HT-29 (cell line): ENCODE results near the gene KAT8. TPM values are rescaled to one million over a fixed set of nuclear protein-coding genes. Genes with fewer than 3 reads are reported as not detected.

Experiments used
- DNase-seq: peaks from one replicate; pipeline ENCODE4 v3.0.0-alpha.2; 2015; ENCODE audit warnings: low spot score
- total RNA-seq: library from RNA; depleted of rRNA; stranded (reverse); fragments of >200 nt; shearing (Covaris generic); gene quantifications from 2 replicates; pipeline ENCODE4 v1.2.3, GENCODE V29; 2014

KAT8 gene
- total RNA-seq, 1 experiment from 2014 or later: 50.1 TPM

DNA sequence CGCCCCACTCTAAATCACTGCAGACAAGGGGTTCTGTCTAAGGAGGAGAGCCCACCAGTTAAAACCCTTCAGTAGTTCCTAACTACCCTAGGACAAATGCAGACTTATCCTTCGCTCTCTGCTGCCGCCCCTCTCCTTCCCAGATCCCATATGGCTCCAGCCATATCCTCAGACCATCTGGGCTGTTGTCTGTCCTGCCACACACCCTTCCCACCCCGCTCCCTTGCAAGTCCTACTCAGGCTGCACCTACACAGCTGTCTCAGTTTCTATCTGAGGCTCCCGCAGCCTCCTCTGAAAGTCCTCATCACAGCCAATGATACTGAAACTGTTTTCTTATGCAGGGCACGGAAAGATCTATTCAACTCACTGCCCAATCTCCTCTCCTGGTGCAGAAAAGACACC is 10.0 kb upstream of the KAT8 start:
- no peak for DNase-seq

DNA sequence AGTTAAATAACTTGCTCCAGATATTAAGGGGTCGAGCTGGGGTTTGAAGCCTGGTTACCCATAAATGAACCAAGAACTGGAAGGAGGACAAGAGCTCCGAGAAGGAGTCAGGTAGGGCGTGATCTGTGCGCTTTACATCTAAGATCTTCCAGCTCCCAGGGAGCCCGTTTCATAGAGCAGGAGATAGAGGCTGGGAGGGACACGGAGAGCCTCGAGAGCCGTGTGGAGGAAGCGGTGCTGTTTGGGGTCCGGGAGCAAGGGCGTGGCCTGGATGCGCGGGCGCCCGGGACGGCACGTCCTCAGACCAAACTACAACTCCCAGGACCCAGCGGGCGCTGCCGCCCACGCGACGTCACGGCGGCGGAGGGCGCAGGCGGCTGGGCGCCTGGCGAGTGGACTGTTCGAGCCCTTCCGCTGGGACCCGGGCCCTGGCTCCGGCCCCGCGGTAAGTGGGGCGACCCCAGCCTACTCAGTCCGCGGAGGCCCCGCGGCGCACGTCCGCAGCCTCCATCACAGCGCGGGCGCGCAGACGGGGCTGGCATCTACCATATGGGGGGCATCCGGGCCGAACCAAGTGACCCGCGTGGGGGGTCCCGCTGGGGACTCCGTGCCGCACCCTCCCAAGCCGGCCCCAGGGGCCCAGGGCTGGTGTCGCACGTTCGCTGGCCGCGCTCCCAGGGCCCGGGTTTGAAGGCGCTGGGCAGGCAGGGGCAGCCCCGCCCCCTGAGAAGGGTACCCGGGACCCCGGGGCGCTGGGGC is 9.2 kb upstream of the KAT8 start, which contains the start of gene BCKDK:
BCKDK (plus strand) TSS at position 352 of the 759 bp plus-strand sequence. CDS start 838 bp downstream, outside the sequence.
- peak; percentile 47 for DNase-seq

DNA sequence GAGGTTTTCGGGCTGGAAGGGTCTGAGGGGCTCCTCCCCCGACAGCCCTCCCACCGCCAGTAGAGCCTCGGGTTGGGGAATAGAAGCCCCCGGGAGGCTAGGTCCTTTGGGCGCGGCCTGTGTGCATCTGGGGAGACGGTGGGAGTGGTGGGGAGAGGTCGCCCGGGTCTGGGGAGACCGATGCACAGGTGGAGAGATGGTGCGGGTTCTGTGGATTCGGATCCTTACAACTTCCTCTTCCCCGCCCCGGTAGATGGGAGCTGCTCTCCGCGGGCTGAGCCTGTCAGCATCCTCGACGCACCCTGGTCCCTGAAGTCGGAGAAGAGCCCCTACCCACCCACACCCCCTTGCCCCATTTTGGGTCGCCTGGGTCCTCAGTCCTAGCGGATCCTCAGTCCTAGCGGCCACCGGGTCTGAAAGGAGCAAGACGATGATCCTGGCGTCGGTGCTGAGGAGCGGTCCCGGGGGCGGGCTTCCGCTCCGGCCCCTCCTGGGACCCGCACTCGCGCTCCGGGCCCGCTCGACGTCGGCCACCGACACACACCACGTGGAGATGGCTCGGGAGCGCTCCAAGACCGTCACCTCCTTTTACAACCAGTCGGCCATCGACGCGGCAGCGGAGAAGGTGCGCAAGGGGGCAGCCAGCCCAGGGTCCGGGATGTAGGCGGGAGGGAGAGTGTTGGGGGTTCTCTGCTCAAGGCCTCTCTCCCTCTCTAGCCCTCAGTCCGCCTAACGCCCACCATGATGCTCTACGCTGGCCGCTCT is 8.5 kb upstream of the KAT8 start:
- no peak for DNase-seq

DNA sequence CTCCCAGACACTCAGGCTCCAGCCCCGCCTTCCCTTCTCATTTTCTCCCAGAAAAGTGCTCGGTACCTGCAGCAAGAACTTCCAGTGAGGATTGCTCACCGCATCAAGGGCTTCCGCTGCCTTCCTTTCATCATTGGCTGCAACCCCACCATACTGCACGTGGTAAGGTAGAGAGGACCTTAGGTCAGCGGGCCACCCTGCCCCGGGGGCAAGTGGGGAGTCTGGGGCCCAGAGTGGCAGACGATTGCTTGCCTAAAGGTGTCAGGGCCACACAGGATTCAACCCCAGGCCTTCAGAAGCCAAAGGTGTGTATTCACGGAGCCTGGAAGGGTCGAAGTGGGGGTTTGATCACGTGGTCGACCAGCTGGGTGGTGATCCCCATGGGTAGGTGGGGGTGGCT is 7.8 kb upstream of the KAT8 start:
- DNase-seq: no peak

DNA sequence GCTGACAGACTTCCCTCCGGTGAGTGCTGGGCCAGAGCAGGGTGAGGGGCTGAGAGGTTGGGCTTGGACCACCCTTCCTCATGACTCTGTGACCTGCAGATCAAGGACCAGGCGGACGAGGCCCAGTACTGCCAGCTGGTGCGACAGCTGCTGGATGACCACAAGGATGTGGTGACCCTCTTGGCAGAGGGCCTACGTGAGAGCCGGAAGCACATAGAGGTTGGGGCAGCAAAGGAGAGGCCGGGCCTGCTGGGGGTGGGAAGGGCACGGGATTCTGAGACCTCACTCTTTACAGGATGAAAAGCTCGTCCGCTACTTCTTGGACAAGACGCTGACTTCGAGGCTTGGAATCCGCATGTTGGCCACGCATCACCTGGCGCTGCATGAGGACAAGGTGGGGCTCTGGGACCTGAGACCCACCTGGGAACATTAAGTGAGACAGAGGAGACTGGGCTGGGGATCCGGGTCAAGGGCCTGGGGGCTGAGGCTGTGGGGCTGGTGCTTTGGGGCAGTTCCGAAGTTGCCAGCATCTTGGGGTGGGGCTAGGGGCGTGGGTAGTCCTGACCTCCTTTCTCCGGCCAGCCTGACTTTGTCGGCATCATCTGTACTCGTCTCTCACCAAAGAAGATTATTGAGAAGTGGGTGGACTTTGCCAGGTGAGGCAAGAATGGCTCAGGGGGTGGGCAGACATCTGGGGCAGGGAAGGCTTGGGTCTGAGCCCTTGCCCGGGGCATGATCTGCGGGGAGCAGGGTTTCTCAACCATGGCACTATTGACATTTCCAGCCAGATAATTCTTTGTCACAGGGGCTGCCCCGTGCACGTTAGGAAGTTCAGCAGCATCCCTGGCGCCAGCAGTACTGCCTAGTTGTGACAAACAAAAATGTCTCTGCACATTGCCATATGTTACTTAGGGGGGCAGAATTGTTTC is 7.1 kb upstream of the KAT8 start:
- DNase-seq: no peak

DNA sequence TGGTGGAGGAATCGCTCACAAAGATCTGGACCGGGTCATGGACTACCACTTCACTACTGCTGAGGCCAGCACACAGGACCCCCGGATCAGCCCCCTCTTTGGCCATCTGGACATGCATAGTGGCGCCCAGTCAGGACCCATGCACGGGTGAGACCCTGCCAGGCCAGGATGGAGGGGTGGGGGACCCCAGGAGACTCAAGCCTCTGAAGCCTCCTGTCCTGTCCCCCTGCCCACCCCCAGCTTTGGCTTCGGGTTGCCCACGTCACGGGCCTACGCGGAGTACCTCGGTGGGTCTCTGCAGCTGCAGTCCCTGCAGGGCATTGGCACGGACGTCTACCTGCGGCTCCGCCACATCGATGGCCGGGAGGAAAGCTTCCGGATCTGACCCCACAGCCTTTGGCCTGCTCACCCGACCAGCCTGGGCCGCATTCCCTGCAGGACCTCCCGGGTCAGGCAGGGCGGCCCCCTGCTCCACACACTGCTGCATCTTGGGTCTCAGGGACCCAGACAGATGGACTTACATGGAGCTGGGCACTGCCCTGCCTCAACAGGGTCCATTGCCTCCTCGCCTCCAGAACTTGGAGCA is 5.5 kb upstream of the KAT8 start:
- DNase-seq: no peak

DNA sequence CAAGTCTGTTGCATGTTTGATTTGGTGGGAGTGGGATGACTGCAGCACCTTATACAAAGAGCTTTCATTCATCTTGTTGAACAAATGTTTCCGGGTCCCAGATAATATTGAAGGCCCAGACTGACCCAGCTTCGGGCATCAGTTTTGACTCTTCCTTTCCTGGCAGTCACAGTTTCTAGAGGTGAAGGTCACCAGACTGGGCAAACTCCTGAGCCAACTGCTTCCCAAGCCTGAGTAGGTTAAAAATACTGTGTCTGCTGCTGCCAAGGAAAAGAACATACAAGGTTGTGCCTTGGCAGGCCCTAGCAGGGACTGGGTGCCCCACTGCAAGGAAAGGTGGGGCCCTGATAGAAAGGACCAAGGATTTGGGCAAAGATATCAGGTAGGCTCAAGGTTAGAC is 4.8 kb upstream of the KAT8 start:
- DNase-seq: no peak

DNA sequence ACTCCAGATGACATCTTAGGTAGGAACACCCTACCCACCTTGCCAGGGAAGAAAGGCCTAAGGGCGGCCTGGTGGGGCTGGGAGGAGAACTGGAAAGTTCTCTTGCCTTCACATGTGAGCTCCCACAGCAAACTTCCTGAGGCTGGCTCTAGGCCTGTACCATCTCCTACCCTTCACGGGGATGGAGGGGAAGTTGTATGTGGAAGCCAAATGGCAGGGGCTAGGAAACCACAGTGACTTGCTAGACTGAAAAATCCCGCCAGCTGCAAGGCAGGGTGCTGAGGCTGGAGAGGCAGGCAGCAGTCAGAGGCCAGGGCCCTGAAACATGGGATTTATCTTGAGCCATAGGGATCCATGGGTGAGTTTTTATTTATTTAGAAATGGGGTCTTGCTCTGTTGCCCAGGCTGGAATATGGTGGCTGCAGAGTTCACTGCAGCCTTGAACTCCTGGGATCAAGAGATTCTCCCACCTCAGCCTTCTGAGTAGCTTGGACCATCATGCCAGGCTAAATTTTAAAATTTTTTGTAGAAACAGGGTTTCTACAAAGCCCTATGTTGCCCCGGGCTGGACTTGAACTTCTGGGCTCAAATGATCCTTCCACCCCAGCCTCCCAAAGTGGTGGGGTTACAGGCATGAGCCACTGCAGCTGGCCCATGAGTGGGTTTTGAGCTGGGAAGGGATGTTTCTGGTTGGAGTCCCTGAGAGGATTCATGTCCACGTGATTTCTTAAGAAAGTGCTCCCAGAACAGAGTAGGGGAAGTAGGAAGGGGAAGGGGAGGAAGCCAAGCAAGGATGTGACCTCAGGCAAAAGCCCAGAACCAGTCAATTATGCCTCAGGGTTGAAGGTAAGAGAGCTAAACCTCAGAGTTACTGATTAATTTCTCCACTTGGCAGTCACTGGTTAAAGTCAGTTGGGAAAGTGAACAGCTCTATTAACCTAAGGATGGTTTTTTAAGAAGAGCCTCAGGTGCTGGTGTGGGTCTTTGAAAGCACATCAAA is 4.0 kb upstream of the KAT8 start:
- peak; percentile 26 for DNase-seq

GRCh38 chr16:31114468-31114867 is 3.0 kb upstream of the KAT8 start:
- no peak for DNase-seq

DNA sequence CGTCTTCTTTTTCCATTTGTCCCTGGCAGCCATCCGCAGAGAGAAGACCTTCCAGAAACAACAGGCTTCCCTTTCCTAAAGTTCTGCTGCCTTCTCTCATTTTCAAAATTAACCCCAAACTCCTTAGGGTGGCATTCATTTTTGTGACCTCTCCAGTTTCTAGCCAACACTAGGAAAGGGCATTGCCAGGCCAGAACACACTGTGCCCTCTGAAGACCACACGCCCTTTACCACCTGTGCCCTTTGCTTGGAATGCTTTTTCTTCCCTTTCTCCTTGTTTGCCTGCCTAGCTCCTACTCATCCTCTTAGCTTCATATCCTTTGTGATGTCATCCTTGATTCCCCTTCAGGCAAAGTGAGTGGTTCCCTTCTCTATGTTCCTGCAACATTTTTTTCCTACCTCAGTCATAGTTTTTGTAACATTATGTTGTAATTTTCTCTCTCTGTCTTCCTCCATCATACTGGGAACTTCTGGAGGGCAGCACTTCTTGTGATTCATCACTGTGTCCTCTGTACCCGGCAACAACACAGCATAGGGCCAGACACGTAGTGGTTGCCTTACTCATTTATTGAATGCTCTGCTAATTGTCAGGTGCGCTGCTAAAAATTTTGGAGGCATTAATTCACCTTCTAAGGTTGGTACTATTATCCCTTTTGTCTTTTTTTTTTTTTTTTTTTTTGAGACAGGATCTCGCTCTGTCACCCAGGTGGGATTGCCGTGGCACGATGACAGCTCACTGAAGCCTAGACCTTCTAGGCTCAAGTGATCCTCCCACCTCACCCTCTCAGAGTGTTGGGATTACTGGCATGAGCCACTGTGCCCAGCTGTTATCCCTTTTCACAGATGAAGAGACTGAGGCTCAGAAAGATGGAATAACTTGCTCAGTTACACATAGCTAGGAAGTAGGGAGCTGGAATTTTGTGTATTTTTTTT is 1.0 kb downstream of the KAT8 start:
- no peak for DNase-seq

DNA sequence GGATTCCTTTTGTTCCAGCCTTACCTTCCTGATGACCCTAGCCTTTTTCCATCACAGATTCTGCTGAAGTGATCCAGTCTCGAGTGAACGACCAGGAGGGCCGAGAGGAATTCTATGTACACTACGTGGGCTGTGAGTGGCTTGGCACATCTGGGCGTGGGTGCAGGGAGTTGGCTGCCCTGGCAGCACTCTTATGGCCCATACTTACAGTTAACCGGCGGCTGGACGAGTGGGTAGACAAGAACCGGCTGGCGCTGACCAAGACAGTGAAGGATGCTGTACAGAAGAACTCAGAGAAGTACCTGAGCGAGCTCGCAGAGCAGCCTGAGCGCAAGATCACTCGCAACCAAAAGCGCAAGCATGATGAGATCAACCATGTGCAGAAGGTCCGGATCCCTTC is 2.7 kb downstream of the KAT8 start:
- DNase-seq: no peak

- no peak for DNase-seq
These were observed 8.4 kb downstream of the KAT8 start for GRCh38 chr16:31125844-31126243.

GRCh38 chr16:31127182-31127581 is 9.7 kb downstream of the KAT8 start:
- DNase-seq: no peak

DNA sequence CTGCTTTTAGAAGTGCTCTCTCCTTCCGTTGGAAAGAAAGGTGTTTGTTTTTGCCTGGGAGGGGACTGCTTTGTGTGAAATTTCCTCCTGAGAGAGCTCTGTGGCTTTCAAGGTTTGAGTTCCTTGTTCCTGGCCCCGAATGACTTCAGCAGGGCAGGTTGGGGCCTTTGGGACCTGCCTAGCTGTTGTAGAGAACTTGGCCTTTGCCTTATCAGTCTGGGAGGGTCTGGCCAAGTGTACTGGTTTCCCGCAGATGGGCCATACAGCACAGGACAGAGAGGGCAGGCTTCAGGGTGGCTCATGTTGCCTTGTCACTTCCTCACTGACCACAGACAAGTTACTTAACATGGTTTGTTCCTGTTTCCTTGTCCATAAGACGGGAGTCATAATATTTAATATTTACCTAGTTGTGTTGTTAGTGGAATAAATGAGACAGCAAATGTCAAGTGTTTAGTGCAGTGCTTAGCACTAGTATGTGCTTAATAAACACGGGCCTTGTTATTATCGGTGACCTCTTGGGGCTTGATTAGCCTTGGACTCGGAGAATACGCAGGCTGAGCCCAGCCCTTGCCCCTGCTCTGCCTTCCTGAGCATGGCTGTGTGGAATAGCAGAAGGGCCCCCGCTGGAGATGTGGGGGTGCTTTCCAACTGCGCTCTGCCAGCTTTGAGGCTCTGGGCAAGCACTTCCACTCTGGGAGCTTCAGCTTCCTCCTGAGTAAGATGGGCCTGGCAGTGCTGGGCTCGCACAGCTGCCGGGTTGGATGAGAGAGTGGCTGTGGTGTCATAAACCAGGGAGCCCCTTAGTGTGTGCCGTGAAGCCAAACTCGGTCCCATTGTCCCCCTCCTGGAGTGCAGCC is 11.5 kb downstream of the KAT8 start:
- peak; percentile 69 for DNase-seq

GRCh38 chr16:31129568-31130335 is 12.3 kb downstream of the KAT8 start:
- DNase-seq: peak; percentile 26

GRCh38 chr16:31130336-31130891 is 12.9 kb downstream of the KAT8 start:
- no peak for DNase-seq

GRCh38 chr16:31130899-31131298 is 13.4 kb downstream of the KAT8 start:
- peak; percentile 95 for DNase-seq
